Measurements from ENCODE around the gene TM4SF4.

GRCh38 chr3:149475451-149476060, 1.1 kb downstream of the TM4SF4 start:
- TF ChIP-seq CTCF (conservative IDR thresholded peaks at IDR 0.05 in 1 of 2, IDR thresholded peaks at IDR 0.05 in 1 of 2; ENCODE audit: extremely low read depth in 1 of 2, insufficient read depth in 1 of 2, low read depth in 1 of 2, low read length in 2 of 2) (no peak), EZH2 (IDR thresholded peaks at IDR 0.05; ENCODE audit: borderline replicate concordance, low read length) (no peak)
